Measurements from ENCODE around the gene DNTT.

DNTT gene

GRCh38 chr10:96288151-96288621 lies 16.0 kb upstream of the DNTT start:
- Histone ChIP-seq H3K4me3 (ENCODE audit: low read length, poor library complexity, severe bottlenecking) (no peak overlapping the region), H3F3A (ENCODE audit: low read depth) (no peaks in the 10 kb centered on the region), H3K79me2 (ENCODE audit: insufficient read depth, low read length) (no peaks in the 10 kb centered on the region), H3K9me3 (ENCODE audit: insufficient read depth, low read depth, low read length) (no peaks in the 10 kb centered on the region), H3K36me3 (ENCODE audit: insufficient read depth, low read length) (no peaks in the 10 kb centered on the region), H2AFZ (ENCODE audit: low read length) (peak overlapping the region; percentile 80), H3K9me2 (replicated peaks; ENCODE audit: low read depth, low read length) (no peaks in the 10 kb centered on the region), H3K4me2 (ENCODE audit: low read depth, low read length, poor library complexity, severe bottlenecking) (peak overlapping the region; percentile 49), H3K4me1 (ENCODE audit: insufficient read depth, low read length, poor library complexity, severe bottlenecking) (peaks cover 13% of the 10 kb centered on the region), H3K27me3 (ENCODE audit: insufficient read depth, low read length, poor library complexity, severe bottlenecking) (no peaks in the 10 kb centered on the region), H3K9ac (ENCODE audit: low read depth, low read length, poor library complexity, severe bottlenecking) (no peak overlapping the region), H4K20me1 (ENCODE audit: insufficient read depth, low read length, poor library complexity, severe bottlenecking) (no peaks in the 10 kb centered on the region)
- TF ChIP-seq, protein P1, sequence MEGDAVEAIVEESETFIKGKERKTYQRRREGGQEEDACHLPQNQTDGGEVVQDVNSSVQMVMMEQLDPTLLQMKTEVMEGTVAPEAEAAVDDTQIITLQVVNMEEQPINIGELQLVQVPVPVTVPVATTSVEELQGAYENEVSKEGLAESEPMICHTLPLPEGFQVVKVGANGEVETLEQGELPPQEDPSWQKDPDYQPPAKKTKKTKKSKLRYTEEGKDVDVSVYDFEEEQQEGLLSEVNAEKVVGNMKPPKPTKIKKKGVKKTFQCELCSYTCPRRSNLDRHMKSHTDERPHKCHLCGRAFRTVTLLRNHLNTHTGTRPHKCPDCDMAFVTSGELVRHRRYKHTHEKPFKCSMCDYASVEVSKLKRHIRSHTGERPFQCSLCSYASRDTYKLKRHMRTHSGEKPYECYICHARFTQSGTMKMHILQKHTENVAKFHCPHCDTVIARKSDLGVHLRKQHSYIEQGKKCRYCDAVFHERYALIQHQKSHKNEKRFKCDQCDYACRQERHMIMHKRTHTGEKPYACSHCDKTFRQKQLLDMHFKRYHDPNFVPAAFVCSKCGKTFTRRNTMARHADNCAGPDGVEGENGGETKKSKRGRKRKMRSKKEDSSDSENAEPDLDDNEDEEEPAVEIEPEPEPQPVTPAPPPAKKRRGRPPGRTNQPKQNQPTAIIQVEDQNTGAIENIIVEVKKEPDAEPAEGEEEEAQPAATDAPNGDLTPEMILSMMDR (conservative IDR thresholded peaks at IDR 0.05; ENCODE audit: low read length), result no peak
- no peak for TF ChIP-seq EZH2phosphoT487 (IDR thresholded peaks at IDR 0.05; ENCODE audit: borderline replicate concordance)

- Histone ChIP-seq H3K79me2 (ENCODE audit: insufficient read depth, low read length) (no peaks in the 10 kb centered on the region), H3K27me3 (ENCODE audit: insufficient read depth, low read length, poor library complexity, severe bottlenecking) (no peaks in the 10 kb centered on the region), H3K9me2 (replicated peaks; ENCODE audit: low read depth, low read length) (no peaks in the 10 kb centered on the region), H3K36me3 (ENCODE audit: insufficient read depth, low read length) (no peaks in the 10 kb centered on the region), H3K4me3 (ENCODE audit: low read length, poor library complexity, severe bottlenecking) (no peak overlapping the region), H3K9me3 (ENCODE audit: insufficient read depth, low read depth, low read length) (no peaks in the 10 kb centered on the region), H4K20me1 (ENCODE audit: insufficient read depth, low read length, poor library complexity, severe bottlenecking) (no peaks in the 10 kb centered on the region), H3K9ac (ENCODE audit: low read depth, low read length, poor library complexity, severe bottlenecking) (no peak overlapping the region), H3K4me1 (ENCODE audit: insufficient read depth, low read length, poor library complexity, severe bottlenecking) (peaks cover 13% of the 10 kb centered on the region), H2AFZ (ENCODE audit: low read length) (no peak overlapping the region), H3F3A (ENCODE audit: low read depth) (no peaks in the 10 kb centered on the region), H3K4me2 (ENCODE audit: low read depth, low read length, poor library complexity, severe bottlenecking) (no peak overlapping the region)
- TF ChIP-seq, protein P1 (conservative IDR thresholded peaks at IDR 0.05; ENCODE audit: low read length), result no peak
- no peak for TF ChIP-seq EZH2phosphoT487 (IDR thresholded peaks at IDR 0.05; ENCODE audit: borderline replicate concordance)
Measured at GRCh38 chr10:96289218-96289910, 14.9 kb upstream of the DNTT start.

GRCh38 chr10:96290368-96291133 lies 13.7 kb upstream of the DNTT start:
- no peak for TF ChIP-seq EZH2phosphoT487 (IDR thresholded peaks at IDR 0.05; ENCODE audit: borderline replicate concordance)
- TF ChIP-seq, protein P1 (conservative IDR thresholded peaks at IDR 0.05; ENCODE audit: low read length), result no peak
- no peaks in the 10 kb centered on the region for H3K9me2 ChIP-seq (replicated peaks; ENCODE audit: low read depth, low read length)
- no peaks in the 10 kb centered on the region for H3F3A ChIP-seq (ENCODE audit: low read depth)
- no peaks in the 10 kb centered on the region for H3K27me3 ChIP-seq (ENCODE audit: insufficient read depth, low read length, poor library complexity, severe bottlenecking)
- H3K4me3 ChIP-seq (ENCODE audit: low read length, poor library complexity, severe bottlenecking), result no peak overlapping the region
- no peaks in the 10 kb centered on the region for H4K20me1 ChIP-seq (ENCODE audit: insufficient read depth, low read length, poor library complexity, severe bottlenecking)
- peaks cover 13% of the 10 kb centered on the region for H3K4me1 ChIP-seq (ENCODE audit: insufficient read depth, low read length, poor library complexity, severe bottlenecking)
- no peak overlapping the region for H3K9ac ChIP-seq (ENCODE audit: low read depth, low read length, poor library complexity, severe bottlenecking)
- H2AFZ ChIP-seq (ENCODE audit: low read length), result no peak overlapping the region
- no peak overlapping the region for H3K4me2 ChIP-seq (ENCODE audit: low read depth, low read length, poor library complexity, severe bottlenecking)
- no peaks in the 10 kb centered on the region for H3K79me2 ChIP-seq (ENCODE audit: insufficient read depth, low read length)
- H3K36me3 ChIP-seq (ENCODE audit: insufficient read depth, low read length), result no peaks in the 10 kb centered on the region
- H3K9me3 ChIP-seq (ENCODE audit: insufficient read depth, low read depth, low read length), result no peaks in the 10 kb centered on the region
